Stimulated activated CD4-positive, alpha-beta T cell treated with anti-CD3 and anti-CD28 coated beads, Interleukin-1b, Interleukin-23, amount 100 ng/mL, for 1 hour (primary cell): ENCODE measurements around the gene COMMD2.

Experiments
- DNase-seq, 2 donors: peaks; one replicate each; pipeline ENCODE4 v3.0.0-alpha.2; 2020; ENCODE audit warnings: low read depth in 2 of 2

The COMMD2 gene

GRCh38 chr3:149702691-149703441 is 49.4 kb downstream of the COMMD2 start:
- DNase-seq, result no peak

DNA sequence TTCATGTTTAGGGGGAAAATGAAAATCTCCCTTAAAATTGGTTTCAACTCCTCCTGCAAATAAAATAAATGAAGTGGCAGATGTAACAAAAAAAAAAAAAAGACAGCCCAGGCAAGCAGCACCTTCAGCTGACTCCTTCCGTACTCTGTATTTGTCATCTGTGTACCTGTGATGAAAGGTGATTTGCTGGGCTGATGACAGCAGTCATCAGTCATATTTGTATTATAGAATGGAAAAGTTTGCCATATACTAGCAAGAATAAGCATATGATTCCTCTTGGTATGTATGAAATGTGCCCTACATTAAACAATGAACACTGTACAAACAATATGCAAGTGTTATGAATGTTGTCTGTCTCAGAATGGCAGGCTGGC is 50.3 kb downstream of the COMMD2 start:
- DNase-seq, result no peak

- DNase-seq, result no peak
Observed at GRCh38 chr3:149701206-149701976, 50.9 kb downstream of the COMMD2 start.
